WTC11 (cell line): Measurements from ENCODE around the gene FAM114A2.

Experiments
- ATF6 ChIP-seq: sonication (generic); formaldehyde crosslinking; IDR thresholded peaks from 2 replicates; pipeline ENCODE4 v1.8.1; 2023; ENCODE audit warnings: mild to moderate bottlenecking, missing genetic modification reagents
- CREB1 ChIP-seq: sonication (generic); formaldehyde crosslinking; IDR thresholded peaks from 2 replicates; pipeline ENCODE4 v1.8.0; 2023; ENCODE audit warnings: mild to moderate bottlenecking, missing genetic modification reagents
- CREM ChIP-seq: sonication (generic); formaldehyde crosslinking; IDR thresholded peaks from 2 replicates; pipeline ENCODE4 v1.8.1; 2022; ENCODE audit warnings: mild to moderate bottlenecking, missing genetic modification reagents, moderate library complexity
- CTCF ChIP-seq: fragments of 200-600 bp; IDR thresholded peaks from 2 replicates; pipeline ENCODE4 v1.8.0; 2022; ENCODE audit warnings: antibody characterized with exemption
- JUN ChIP-seq: sonication (generic); formaldehyde crosslinking; IDR thresholded peaks from 2 replicates; pipeline ENCODE4 v1.8.0; 2023; ENCODE audit warnings: mild to moderate bottlenecking, missing genetic modification reagents
- ZBTB21 ChIP-seq: sonication (generic); formaldehyde crosslinking; IDR thresholded peaks from 2 replicates; pipeline ENCODE4 v1.8.1; 2023; ENCODE audit warnings: mild to moderate bottlenecking, missing genetic modification reagents, borderline replicate concordance
- ZNF317 ChIP-seq: sonication (generic); formaldehyde crosslinking; IDR thresholded peaks from 2 replicates; pipeline ENCODE4 v1.8.1; 2023; ENCODE audit warnings: low read depth, mild to moderate bottlenecking, moderate library complexity, missing genetic modification reagents, borderline replicate concordance
- ZNF416 ChIP-seq: fragments of 250-450 bp; sonication (Bioruptor Pico); IDR thresholded peaks from 2 replicates; pipeline ENCODE4 v1.9.0; 2021; ENCODE audit warnings: mild to moderate bottlenecking, inconsistent platforms

GRCh38 chr5:153985498-153985897 lies 53.2 kb downstream of the FAM114A2 start:
- TF ChIP-seq CTCF (no peak), ZBTB21 (CRISPR knock-in tag) (no peak), CREB1 (CRISPR knock-in tag) (no peak), JUN (CRISPR knock-in tag) (no peak), ATF6 (no peak), CREM (no peak), ZNF416 (no peak), ZNF317 (CRISPR knock-in tag) (no peak)
